Measurements from ENCODE around the gene AP4E1.
"Not testable (repeated sequence)": the region's sequence is repeated elsewhere in the genome, so short reads cannot be mapped to it uniquely, and the experiment has no call there.

AP4E1 gene

DNA sequence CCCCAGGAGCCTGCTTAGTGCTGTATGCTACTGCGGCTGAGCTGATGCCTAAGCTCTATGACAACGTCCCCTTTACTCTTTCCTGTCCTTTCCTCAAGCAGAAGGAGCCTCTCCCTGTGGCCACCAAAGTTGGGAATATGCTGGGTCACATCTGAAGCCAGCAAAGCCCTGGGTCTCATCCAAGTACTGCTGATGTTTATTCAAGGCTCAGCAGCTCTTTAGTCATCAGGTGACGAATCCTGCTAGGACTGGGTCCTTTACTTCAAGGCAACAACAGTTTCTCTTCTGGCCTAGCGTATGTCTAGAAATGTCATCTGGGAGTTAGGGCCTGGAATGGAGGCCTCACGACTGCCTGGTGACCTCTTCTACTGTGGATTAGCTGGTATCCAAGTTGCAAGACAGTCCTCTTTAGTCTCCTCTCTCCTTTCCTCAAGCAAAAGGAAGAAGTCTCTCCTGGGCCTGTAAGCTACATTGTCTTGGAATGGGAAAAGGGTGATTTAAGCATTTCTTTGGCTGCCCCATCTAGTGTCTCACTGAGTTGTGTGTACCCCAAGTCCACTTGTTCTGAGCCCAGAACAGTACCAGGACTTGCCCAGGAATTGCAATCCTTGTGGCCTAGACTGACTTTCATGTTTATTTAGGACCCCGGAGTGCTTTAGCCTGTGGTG lies 122.3 kb downstream of the AP4E1 start:
- peak; percentile 25 for DNase-seq

- DNase-seq, result not testable (repeated sequence)
These were observed 129.0 kb downstream of the AP4E1 start for GRCh38 chr15:51037474-51037873.

- DNase-seq, result no peak
These were observed 129.9 kb downstream of the AP4E1 start for GRCh38 chr15:51038162-51038973.

DNA sequence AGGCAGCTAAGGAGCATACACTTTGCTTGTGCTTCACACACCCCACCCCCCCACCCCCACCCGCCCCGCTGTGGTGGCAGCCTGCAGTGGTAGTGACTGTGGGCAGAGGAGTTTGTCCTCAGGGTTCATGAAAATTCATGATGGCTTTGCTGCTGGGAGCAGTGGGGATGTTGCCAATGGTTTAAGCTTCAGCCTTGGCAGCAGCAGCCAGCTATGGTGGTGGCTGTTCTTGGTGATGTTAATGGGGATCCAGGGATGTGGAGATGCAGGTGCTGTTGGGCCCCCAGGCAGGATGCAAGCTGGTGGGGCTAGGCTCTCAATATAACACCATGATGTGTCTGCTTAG lies 130.5 kb downstream of the AP4E1 start:
- no peak for DNase-seq

DNA sequence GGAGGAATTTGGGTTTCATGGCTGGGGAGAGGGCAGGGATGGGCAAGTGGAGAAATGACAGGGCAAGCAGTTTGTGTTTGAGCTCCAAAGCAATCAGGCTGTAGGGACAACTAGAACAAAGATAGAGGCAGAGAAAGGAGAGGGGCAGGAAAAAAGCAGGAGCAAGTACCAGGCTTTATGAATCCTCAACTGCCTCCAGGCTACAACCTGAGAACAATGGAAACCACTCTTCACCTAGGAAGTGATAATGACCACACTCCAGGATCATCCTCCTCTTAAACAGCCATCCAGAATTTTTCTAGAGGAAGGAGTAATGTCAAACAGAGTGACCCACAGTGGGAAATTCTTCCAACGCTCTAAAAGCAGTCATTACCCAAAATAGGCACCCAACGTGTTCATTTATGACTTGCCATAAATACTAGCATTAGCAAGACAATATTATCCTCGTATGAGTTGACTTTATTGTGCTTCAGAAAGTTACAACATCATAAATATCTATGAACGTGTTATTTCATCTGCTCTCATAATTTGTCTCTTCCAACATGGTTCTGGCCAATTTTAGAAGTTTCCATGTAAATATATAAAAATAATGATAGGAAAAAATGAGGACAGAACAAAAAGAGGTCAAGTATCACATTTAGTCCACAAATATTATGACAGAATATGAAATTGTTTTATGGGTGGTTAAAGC lies 135.7 kb downstream of the AP4E1 start:
- no peak for DNase-seq

DNA sequence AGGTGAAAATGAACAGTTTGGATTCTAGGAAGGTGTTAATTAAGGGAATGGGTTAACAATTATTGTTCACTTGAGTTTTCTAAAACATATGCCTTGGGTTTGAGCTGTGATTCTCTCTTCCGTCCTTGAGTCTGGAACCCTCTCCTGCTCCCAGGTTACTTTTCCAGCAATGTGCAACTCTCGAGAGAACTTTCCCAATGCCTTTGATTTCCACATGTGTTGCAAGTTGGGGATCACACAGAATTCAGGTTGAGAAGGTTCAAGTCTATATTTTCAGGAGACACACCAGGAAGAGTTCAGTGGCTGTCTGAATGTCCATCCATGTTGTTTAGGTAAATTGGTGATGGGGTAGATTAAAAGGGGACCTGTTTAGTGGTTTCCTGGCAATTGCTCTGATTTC lies 137.5 kb downstream of the AP4E1 start:
- no peak for DNase-seq

GRCh38 chr15:51046799-51047449 lies 138.4 kb downstream of the AP4E1 start:
- peak; percentile 35 for DNase-seq

DNA sequence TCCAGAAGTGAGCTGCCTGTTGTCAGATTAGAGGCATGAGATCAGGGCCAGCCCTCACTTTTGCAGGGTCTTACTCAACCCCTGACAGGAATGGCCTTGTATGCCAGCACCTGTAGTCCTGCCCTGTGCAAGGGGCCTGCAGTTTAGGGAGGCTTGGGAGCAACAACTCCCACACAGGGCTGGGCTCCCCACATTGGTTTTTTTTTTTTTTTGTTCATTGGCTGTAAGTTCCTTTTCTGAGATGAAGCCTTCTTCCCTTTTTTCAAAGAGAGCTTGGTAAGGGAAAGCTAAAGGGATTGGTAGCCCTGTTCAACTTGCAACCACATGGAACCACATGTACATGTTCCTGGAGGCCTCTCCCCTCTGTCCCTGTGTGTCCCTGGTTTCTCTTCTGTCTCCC lies 139.8 kb downstream of the AP4E1 start:
- DNase-seq, result no peak

DNA sequence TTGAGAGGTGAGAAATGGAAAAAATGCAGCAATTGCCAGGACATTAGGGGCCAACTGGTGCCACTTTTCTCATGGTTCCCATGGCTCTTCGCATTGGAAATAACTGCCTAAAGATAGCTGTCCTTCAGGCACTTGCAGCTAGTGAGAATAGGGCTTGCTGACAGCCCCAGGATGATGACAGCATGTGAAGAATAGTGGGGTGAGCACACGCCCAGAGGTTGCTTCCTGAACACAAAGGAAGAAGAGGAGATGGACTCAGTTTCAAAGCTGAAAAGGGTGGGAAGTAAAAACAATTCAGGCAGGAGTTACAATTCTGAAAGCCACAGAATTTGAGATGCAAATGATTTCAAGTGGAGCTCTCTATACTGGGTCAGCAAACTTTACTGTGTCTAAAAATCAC lies 140.6 kb downstream of the AP4E1 start:
- no peak for DNase-seq

DNA sequence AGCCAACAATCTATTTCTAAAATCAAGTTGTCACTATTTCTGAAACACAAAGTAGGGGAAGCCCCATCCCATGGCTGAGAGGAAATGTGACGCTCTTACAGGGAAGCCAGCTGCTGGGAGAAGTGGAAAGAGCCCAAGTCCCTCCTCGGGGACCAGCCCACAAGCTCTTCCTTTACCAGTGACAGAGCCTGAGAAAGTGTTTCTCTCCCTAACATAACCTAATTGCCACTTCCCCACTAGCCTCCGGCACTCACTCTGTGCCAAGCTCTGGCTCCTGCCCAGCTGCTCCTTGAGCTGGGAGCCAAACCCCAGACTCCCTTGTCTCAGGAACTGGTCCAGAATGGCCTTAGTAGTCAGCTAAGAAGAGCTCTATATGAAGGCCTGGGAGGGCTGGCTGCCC lies 143.3 kb downstream of the AP4E1 start:
- DNase-seq, result no peak

DNA sequence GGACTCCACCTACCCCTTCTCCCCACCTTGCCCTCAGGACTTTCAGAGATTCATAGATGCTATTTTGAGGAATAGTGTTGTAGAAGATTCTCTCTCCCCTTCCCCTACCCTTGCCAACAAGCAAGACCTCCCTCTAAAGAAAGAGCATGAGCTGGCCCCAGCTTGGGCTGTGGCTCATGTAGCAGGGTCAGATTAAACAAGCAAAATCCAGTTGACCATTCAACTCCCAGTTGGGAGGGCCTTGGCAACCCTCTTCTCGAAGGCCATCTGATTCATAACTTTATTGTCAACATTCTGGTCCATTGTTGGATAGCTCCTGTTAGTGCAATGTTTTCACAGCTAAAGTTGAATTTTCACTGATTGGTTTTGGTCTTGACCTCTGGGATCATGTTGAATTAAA lies 145.1 kb downstream of the AP4E1 start:
- no peak for DNase-seq

DNA sequence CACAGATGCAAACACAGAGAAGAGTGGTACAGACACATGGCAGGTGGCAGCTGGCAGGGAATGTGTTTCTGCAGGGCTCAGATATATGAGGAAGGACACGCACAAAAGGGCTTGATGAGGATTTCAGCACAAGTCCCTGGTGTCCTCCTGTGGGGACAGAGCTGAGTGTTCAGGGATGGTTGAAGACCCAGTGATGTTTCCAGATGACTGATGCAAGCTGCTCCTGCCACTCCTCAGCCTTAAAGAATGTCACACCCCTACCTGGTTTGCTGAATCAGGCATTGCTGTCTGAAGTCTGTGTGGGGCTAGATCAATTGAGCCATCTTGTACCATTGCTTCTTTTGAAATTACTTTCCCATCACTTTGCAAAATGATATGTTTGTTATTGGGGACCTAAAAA lies 146.1 kb downstream of the AP4E1 start:
- DNase-seq, result no peak

Measured in fibroblast of upper back skin (primary cell).